GM19397 (cell line): ENCODE results near the gene PARP9.
"Not testable (repeated sequence)": the region's sequence is repeated elsewhere in the genome, so short reads cannot be mapped to it uniquely, and the experiment has no call there.

Source experiments
- ATAC-seq: cut with Tn5 transposase; IDR thresholded peaks from one replicate; pipeline ENCODE4 v1.9.1; 2021; ENCODE audit warnings: mild to moderate bottlenecking, moderate library complexity; ENCODE audit not compliant: unreplicated experiment

Gene PARP9

GRCh38 chr3:122523317-122523716 is 40.8 kb downstream of the PARP9 start:
- ATAC-seq: no peak

GRCh38 chr3:122520861-122521260 is 43.2 kb downstream of the PARP9 start:
- no peak for ATAC-seq

- ATAC-seq: no peak
Measured at GRCh38 chr3:122519693-122520092, 44.4 kb downstream of the PARP9 start.

GRCh38 chr3:122516846-122517360 is 47.2 kb downstream of the PARP9 start:
- no peak for ATAC-seq

- no peak for ATAC-seq
Measured at GRCh38 chr3:122515870-122516269, 48.2 kb downstream of the PARP9 start.

GRCh38 chr3:122515020-122515468 is 49.1 kb downstream of the PARP9 start:
- no peak for ATAC-seq

- peak; percentile 91 for ATAC-seq
Measured at GRCh38 chr3:122514123-122515019, 49.7 kb downstream of the PARP9 start, which contains the start of gene KPNA1. Gene KPNA1, minus strand, starts transcription at chr3:122514939. Its CDS starts 18,374 bp downstream, at chr3:122496565.

- no peak for ATAC-seq
Measured at GRCh38 chr3:122513386-122514122, 50.5 kb downstream of the PARP9 start.

GRCh38 chr3:122512284-122512683 is 51.8 kb downstream of the PARP9 start:
- ATAC-seq: no peak

- no peak for ATAC-seq
Measured at GRCh38 chr3:122510878-122511535, 53.1 kb downstream of the PARP9 start.

- ATAC-seq: not testable (repeated sequence)
Measured at GRCh38 chr3:122508944-122509343, 55.2 kb downstream of the PARP9 start.

GRCh38 chr3:122508135-122508914 is 55.8 kb downstream of the PARP9 start:
- ATAC-seq: no peak

- no peak for ATAC-seq
Measured at GRCh38 chr3:122506450-122506849, 57.6 kb downstream of the PARP9 start.

- no peak for ATAC-seq
Measured at GRCh38 chr3:122505676-122506075, 58.4 kb downstream of the PARP9 start.

- no peak for ATAC-seq
Measured at GRCh38 chr3:122502941-122503340, 61.2 kb downstream of the PARP9 start.

GRCh38 chr3:122502139-122502538 is 62.0 kb downstream of the PARP9 start:
- no peak for ATAC-seq

GRCh38 chr3:122500964-122501363 is 63.1 kb downstream of the PARP9 start:
- ATAC-seq: not testable (repeated sequence)

GRCh38 chr3:122498152-122498551 is 65.9 kb downstream of the PARP9 start:
- no peak for ATAC-seq

- no peak for ATAC-seq
Measured at GRCh38 chr3:122497425-122497824, 66.7 kb downstream of the PARP9 start.

- no peak for ATAC-seq
Measured at GRCh38 chr3:122496508-122496907, 67.6 kb downstream of the PARP9 start.
